GM06990 (cell line): Measurements from ENCODE around the gene DNAJC16.

ENCODE experiments used
- DNase-seq: peaks from one replicate; pipeline ENCODE4 v3.0.0-alpha.2; 2011; ENCODE audit not compliant: insufficient read length; ENCODE audit errors: extremely low read depth
- H3K27me3 ChIP-seq: replicated peaks from 2 replicates; pipeline ENCODE4 v1.6.0; 2011; ENCODE audit warnings: low read length; ENCODE audit not compliant: control insufficient read depth, insufficient read depth
- H3K36me3 ChIP-seq: 2 replicates; pipeline ENCODE4 v1.5.1; 2011; ENCODE audit warnings: low read length; ENCODE audit not compliant: control insufficient read depth, insufficient read depth
- H3K4me3 ChIP-seq: replicated peaks from 2 replicates; pipeline ENCODE4 v1.5.1; 2011; ENCODE audit warnings: low read depth, mild to moderate bottlenecking, control low read depth, low read length
- TF ChIP-seq, protein P1 (sequence below): IDR thresholded peaks from 2 replicates; pipeline ENCODE4 v1.5.1; 2011; ENCODE audit warnings: low read length, control low read depth, mild to moderate bottlenecking, inconsistent platforms; ENCODE audit not compliant: insufficient read depth, poor library complexity, severe bottlenecking

The DNAJC16 gene

DNA sequence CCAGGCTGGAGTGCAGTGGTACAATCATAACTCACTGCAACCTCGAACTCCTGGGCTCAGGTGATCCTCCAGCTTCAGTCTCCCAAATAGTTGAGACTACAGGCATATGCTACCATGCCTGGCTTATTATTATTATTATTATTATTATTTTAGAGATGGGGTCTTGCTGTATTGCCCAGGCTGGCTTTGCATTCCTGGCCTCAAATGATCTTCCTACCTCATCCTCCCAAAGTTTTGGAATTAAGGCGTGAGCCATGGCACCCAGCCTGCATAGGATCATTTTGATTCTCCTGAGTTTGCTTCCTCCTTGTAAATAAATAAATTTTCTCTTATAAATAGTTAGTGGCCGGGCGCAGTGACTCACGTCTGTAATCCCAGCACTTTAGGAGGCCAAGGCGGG lies 96.8 kb downstream of the DNAJC16 start:
- TF ChIP-seq, protein P1, sequence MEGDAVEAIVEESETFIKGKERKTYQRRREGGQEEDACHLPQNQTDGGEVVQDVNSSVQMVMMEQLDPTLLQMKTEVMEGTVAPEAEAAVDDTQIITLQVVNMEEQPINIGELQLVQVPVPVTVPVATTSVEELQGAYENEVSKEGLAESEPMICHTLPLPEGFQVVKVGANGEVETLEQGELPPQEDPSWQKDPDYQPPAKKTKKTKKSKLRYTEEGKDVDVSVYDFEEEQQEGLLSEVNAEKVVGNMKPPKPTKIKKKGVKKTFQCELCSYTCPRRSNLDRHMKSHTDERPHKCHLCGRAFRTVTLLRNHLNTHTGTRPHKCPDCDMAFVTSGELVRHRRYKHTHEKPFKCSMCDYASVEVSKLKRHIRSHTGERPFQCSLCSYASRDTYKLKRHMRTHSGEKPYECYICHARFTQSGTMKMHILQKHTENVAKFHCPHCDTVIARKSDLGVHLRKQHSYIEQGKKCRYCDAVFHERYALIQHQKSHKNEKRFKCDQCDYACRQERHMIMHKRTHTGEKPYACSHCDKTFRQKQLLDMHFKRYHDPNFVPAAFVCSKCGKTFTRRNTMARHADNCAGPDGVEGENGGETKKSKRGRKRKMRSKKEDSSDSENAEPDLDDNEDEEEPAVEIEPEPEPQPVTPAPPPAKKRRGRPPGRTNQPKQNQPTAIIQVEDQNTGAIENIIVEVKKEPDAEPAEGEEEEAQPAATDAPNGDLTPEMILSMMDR, result no peak
- H3K36me3 ChIP-seq, result peaks cover 3% of the 10 kb centered on the region
- H3K27me3 ChIP-seq, result no peaks in the 10 kb centered on the region
- no peak for DNase-seq
- H3K4me3 ChIP-seq, result no peak overlapping the region

DNA sequence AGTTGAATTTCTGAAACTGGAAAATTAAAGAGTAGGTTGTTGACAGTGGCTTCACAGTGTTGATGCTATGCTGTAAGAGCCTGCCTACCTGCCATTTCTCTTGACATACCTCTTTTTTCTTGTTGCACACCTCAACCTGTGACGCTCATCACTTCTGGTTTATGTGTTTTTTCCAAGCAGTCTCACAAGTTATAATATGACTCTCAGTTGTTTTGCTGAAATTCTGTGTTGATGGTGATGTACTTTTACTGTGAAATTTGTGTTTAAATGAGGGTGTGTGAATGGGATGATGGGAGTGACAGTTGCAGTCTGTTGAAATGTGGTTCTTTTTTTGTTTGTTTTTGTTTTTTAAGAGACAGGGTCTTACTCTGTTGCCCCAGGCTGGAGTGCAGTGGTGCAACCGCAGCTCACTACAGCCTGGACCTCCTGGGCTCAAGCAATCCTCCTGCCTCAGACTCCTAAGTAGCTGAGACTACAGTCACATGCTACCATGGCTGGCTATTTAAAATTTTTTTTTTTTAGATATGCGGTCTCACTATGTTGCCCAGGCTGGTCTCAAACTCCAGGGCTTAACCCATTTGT lies 97.6 kb downstream of the DNAJC16 start:
- H3K4me3 ChIP-seq, result no peak overlapping the region
- H3K36me3 ChIP-seq, result peaks cover 3% of the 10 kb centered on the region
- no peaks in the 10 kb centered on the region for H3K27me3 ChIP-seq
- DNase-seq, result no peak
- TF ChIP-seq, protein P1, result no peak

DNA sequence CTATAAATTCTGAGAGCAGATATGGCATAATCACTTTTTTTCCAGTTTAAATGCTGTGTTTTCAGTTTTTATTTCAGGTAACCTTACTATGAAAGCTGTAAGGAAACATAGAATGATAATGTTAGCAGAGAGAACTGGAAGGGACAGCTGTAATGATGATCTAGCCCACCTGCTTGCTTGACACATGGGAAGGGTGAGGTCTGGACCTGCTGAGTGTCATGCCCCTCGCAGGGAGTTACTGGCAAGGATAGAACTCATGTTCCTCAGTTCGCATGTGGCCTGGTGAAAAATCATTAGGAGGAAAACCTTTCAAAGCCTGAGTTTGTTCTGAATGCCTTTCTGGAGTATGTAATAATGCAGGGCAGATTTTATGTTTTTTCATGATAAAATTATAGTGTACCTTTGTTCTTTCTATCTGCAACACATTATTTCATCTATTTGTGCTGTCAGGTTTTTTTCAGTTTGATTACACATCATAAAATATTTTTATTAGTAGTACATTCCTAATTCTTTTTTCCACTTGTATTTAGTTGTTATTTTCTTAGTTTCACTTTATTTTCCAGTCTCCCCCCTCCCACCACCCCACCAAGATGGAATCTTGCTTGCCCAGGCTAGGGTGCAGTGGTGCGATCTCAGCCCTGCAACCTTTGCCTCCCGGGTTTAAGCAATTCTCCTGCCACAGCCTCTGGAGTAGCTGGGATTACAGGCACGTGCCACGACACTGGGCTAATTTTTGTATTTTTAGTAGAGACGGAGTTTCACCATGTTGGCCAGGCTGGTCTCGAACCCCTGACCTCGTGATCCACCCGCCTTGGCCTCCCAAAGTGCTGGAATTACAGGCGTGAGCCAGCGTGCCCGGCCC lies 98.6 kb downstream of the DNAJC16 start:
- Histone ChIP-seq H3K4me3 (no peak overlapping the region), H3K36me3 (peaks cover 3% of the 10 kb centered on the region), H3K27me3 (no peaks in the 10 kb centered on the region)
- TF ChIP-seq, protein P1, result no peak
- DNase-seq, result no peak
